A549 (cell line): ENCODE results near the gene CDH11. TPM values are rescaled to one million over a fixed set of nuclear protein-coding genes. Genes with fewer than 3 reads are reported as not detected.

ENCODE experiments used
- ATAC-seq, 2 experiments: fragments of 200-7000 bp in 1 of 2; fragments of >200 bp in 1 of 2; cut with Nextera tagmentation in 1 of 2; cut with Tn5 transposase in 1 of 2; 3 replicates each; pipeline versions ENCODE4 v1.8.0 to v1.9.1; 2018 to 2020; ENCODE audit warnings: mild to moderate bottlenecking in 1 of 2, moderate library complexity in 1 of 2
- CTCF ChIA-PET: fragments of 300-600 bp; sonication (Branson Sonifier 250); formaldehyde crosslinking; extraction: SDS; loops from one replicate; lab custom pipeline; 2021; ENCODE audit warnings: antibody characterized with exemption, inconsistent platforms; lab: Yijun Ruan, JAX
- POLR2A ChIA-PET: fragments of 350-600 bp; formaldehyde crosslinking; extraction: SDS; loops from one replicate; lab custom pipeline; 2021; ENCODE audit warnings: antibody characterized with exemption, inconsistent platforms; lab: Yijun Ruan, JAX
- DNase-seq, 2 experiments: peaks; one replicate each; pipeline versions ENCODE4 v3.0.0 to v3.0.0-alpha.2; 2011 to 2016; ENCODE audit warnings: low read depth in 1 of 2, low spot score in 1 of 2
- FAIRE-seq: peaks from 2 replicates; lab custom pipeline; 2011; peaks lifted over from hg19 to GRCh38; lab: Jason Lieb, UNC
- H3K27ac ChIP-seq, 2 experiments: fragments of >200 bp; sonication (Bioruptor Twin); formaldehyde crosslinking; 3 replicates each; pipeline ENCODE4 v1.5.1; 2016 to 2017
- H3K4me1 ChIP-seq: fragments of >200 bp; sonication (Bioruptor Twin); formaldehyde crosslinking; 3 replicates; pipeline ENCODE4 v1.6.1; 2016
- H3K4me2 ChIP-seq: fragments of >200 bp; sonication (Bioruptor Twin); formaldehyde crosslinking; 3 replicates; pipeline ENCODE4 v1.6.1; 2016
- H3K4me3 ChIP-seq: fragments of >200 bp; sonication (Bioruptor Twin); formaldehyde crosslinking; 3 replicates; pipeline ENCODE4 v1.5.1; 2016
- H3K9me3 ChIP-seq: fragments of >200 bp; sonication (Bioruptor Twin); formaldehyde crosslinking; 3 replicates; pipeline ENCODE4 v1.6.1; 2016
- ATOH8 ChIP-seq: fragments of 250-450 bp; sonication (Bioruptor Pico); IDR thresholded peaks from 2 replicates; pipeline ENCODE4 v1.5.0; 2020; ENCODE audit warnings: low read depth, mild to moderate bottlenecking, moderate library complexity
- CBX2 ChIP-seq: fragments of 200-600 bp; sonication (generic); IDR thresholded peaks from 2 replicates; pipeline ENCODE4 v1.6.1; 2016; ENCODE audit warnings: low read depth, mild to moderate bottlenecking, borderline replicate concordance
- CBX8 ChIP-seq: fragments of 200-600 bp; sonication (generic); IDR thresholded peaks from 2 replicates; pipeline ENCODE4 v1.6.1; 2016
- CTCF ChIP-seq: fragments of >200 bp; sonication (Bioruptor Twin); formaldehyde crosslinking; IDR thresholded peaks from 3 replicates; pipeline ENCODE4 v1.5.1; 2016
- ELK1 ChIP-seq: fragments of 150-350 bp; IDR thresholded peaks from 2 replicates; pipeline ENCODE4 v1.6.1; 2014; ENCODE audit warnings: low read depth, mild to moderate bottlenecking, low read length
- FOXS1 ChIP-seq: fragments of 250-450 bp; sonication (Bioruptor Pico); IDR thresholded peaks from 2 replicates; pipeline ENCODE4 v1.5.0; 2020; ENCODE audit warnings: mild to moderate bottlenecking, moderate library complexity
- HES2 ChIP-seq: fragments of >200 bp; sonication (Bioruptor Twin); formaldehyde crosslinking; IDR thresholded peaks from 2 replicates; pipeline ENCODE4 v1.6.1; 2016
- HMGXB4 ChIP-seq: fragments of 250-450 bp; sonication (Bioruptor Pico); IDR thresholded peaks from 2 replicates; pipeline ENCODE4 v1.5.0; 2021; ENCODE audit warnings: mild to moderate bottlenecking, moderate library complexity, borderline replicate concordance
- HOXB13 ChIP-seq: fragments of 250-450 bp; sonication (Bioruptor Pico); IDR thresholded peaks from 2 replicates; pipeline ENCODE4 v1.5.0; 2020; ENCODE audit warnings: low read depth, mild to moderate bottlenecking, moderate library complexity
- JUN ChIP-seq, 2 experiments: fragments of >200 bp; sonication (Bioruptor Twin); formaldehyde crosslinking; IDR thresholded peaks; 2 replicates in 1 of 2; 3 replicates in 1 of 2; pipeline ENCODE4 v1.6.1; 2016 to 2017
- JUNB ChIP-seq: fragments of >200 bp; sonication (Bioruptor Twin); formaldehyde crosslinking; IDR thresholded peaks from 2 replicates; pipeline ENCODE4 v1.6.1; 2016
- KDM1A ChIP-seq: fragments of 200-600 bp; sonication (generic); IDR thresholded peaks from 2 replicates; pipeline ENCODE4 v1.6.1; 2016; ENCODE audit warnings: low read depth, mild to moderate bottlenecking
- KDM5A ChIP-seq: fragments of 200-600 bp; sonication (generic); IDR thresholded peaks from 2 replicates; pipeline ENCODE4 v1.6.1; 2016; ENCODE audit warnings: antibody characterized with exemption, mild to moderate bottlenecking
- MAX ChIP-seq: IDR thresholded peaks from 2 replicates; pipeline ENCODE4 v1.6.1; 2012
- POLR2AphosphoS2 ChIP-seq: conservative IDR thresholded peaks from 2 replicates; pipeline ENCODE4 v1.6.1; 2012; ENCODE audit warnings: low read length, improper control_type of control experiment, inconsistent platforms
- RAD21 ChIP-seq, 2 experiments: fragments of >200 bp in 1 of 2; sonication (Bioruptor Twin) in 1 of 2; formaldehyde crosslinking in 1 of 2; IDR thresholded peaks in 1 of 2; conservative IDR thresholded peaks in 1 of 2; 2 replicates in 1 of 2; 3 replicates in 1 of 2; pipeline ENCODE4 v1.6.1; 2012 to 2018; ENCODE audit warnings: inconsistent platforms in 1 of 2
- RNF2 ChIP-seq: fragments of 200-600 bp; sonication (generic); IDR thresholded peaks from 2 replicates; pipeline ENCODE4 v1.6.1; 2016; ENCODE audit warnings: low read depth, mild to moderate bottlenecking, antibody characterized with exemption, moderate library complexity, borderline replicate concordance
- SMC3 ChIP-seq: fragments of >200 bp; sonication (Bioruptor Twin); formaldehyde crosslinking; IDR thresholded peaks from 3 replicates; pipeline ENCODE4 v1.6.1; 2018; ENCODE audit warnings: inconsistent platforms
- TP53 ChIP-seq: fragments of 250-450 bp; sonication (Bioruptor Pico); IDR thresholded peaks from 2 replicates; pipeline ENCODE4 v1.5.0; 2021; ENCODE audit warnings: mild to moderate bottlenecking, moderate library complexity
- USF2 ChIP-seq: fragments of 450-650 bp; IDR thresholded peaks from 2 replicates; pipeline ENCODE4 v1.6.1; 2014; ENCODE audit warnings: antibody characterized with exemption
- ZSCAN20 ChIP-seq: fragments of 250-450 bp; sonication (Bioruptor Pico); IDR thresholded peaks from 2 replicates; pipeline ENCODE4 v1.8.0; 2022; ENCODE audit warnings: mild to moderate bottlenecking, moderate library complexity
- WGBS: methylation state at CpG from one replicate; pipeline ENCODE4 v1.1.6; 2017; ENCODE audit errors: missing lambda C conversion rate; 5-methylcytosine and 5-hydroxymethylcytosine counted together
- polyA plus RNA-seq, 4 experiments: library from polyadenylated mRNA; depleted of rRNA in 3 of 4; stranded (reverse); fragments of >200 nt; fragmentation: RNase III in 1 of 4; extraction: RNeasy Plus Mini Kit Qiagen cat#74134 plus additional on column Dnase treatment in 1 of 4; gene quantifications; 2 replicates in 3 of 4; 3 replicates in 1 of 4; pipeline ENCODE4 v1.2.3, GENCODE V29; 2011 to 2017

The CDH11 gene
- polyA plus RNA-seq, 2 of the 4 experiments (the other 2 are of a cell fraction) = 0.72 to 1.1 TPM

GRCh38 chr16:64907844-64908243 is 214.0 kb downstream of the CDH11 start:
- CTCF ChIA-PET = no interaction called here
- Histone ChIP-seq H3K27ac (no peak overlapping the region), H3K4me2 (no peak overlapping the region), H3K9me3 (no peaks in the 10 kb centered on the region), H3K4me3 (no peak overlapping the region), H3K4me1 (no peaks in the 10 kb centered on the region)
- no peak for DNase-seq
- POLR2A ChIA-PET = no interaction called here
- TF ChIP-seq HMGXB4 (CRISPR knock-in tag) (no peak), CTCF (no peak), JUNB (no peak), SMC3 (no peak), ELK1 (no peak), CBX8 (no peak), TP53 (no peak), JUN (IDR thresholded peaks at IDR 0.05) (no peak)
- TF ChIP-seq, all 56 proteins: peak for 0
- ATAC-seq = no peak
- 1% methylated on average over 5 of the region's 5 CpGs for WGBS
- no peak for FAIRE-seq

- no peak overlapping the region for H3K4me3 ChIP-seq
- CTCF ChIA-PET = no interaction called here
- no peak overlapping the region for H3K27ac ChIP-seq
- ATAC-seq = no peak
- H3K4me1 ChIP-seq = no peaks in the 10 kb centered on the region
- FAIRE-seq = no peak
- WGBS = 9% methylated on average over 3 of the region's 3 CpGs
- POLR2A ChIA-PET = no interaction called here
- TF ChIP-seq RAD21 (conservative IDR thresholded peaks at IDR 0.05 in 1 of 2, IDR thresholded peaks at IDR 0.05 in 1 of 2) (no peak), HES2 (no peak), ATOH8 (CRISPR knock-in tag) (no peak), KDM1A (no peak), HMGXB4 (CRISPR knock-in tag) (no peak), POLR2AphosphoS2 (no peak), MAX (no peak), ZSCAN20 (CRISPR knock-in tag) (no peak), RNF2 (no peak), FOXS1 (CRISPR knock-in tag) (no peak), JUNB (no peak), CBX2 (no peak), HOXB13 (CRISPR knock-in tag) (no peak), USF2 (no peak), JUN (IDR thresholded peaks at IDR 0.05) (no peak), KDM5A (no peak)
- H3K9me3 ChIP-seq = no peaks in the 10 kb centered on the region
- DNase-seq = no peak
- H3K4me2 ChIP-seq = no peak overlapping the region
Measured at GRCh38 chr16:64903770-64904169, 218.1 kb downstream of the CDH11 start.
